NCI-H187 treated with DMSO at 0.1 percent for 48 hours (cell line): ENCODE data around the gene GPN2.

Experiments
- DNase-seq: peaks from one replicate; lab custom pipeline; 2025; lab: John Stamatoyannopoulos, UW

The GPN2 gene

GRCh38 chr1:26889551-26890466 is at the start of gene GPN2:
Gene GPN2 (minus strand): TSS chr1:26890283. CDS start chr1:26890096, 187 bp downstream.
- no peak for DNase-seq

GRCh38 chr1:26938659-26939025 is 48.6 kb upstream of the GPN2 start:
- no peak for DNase-seq

- no peak for DNase-seq
Measured at GRCh38 chr1:26938004-26938658, 48.0 kb upstream of the GPN2 start.

GRCh38 chr1:26936823-26937222 is 46.7 kb upstream of the GPN2 start:
- no peak for DNase-seq

GRCh38 chr1:26932531-26932930 is 42.4 kb upstream of the GPN2 start:
- no peak for DNase-seq

GRCh38 chr1:26923711-26924110 is 33.6 kb upstream of the GPN2 start:
- DNase-seq, result no peak

GRCh38 chr1:26922901-26923300 is 32.8 kb upstream of the GPN2 start:
- DNase-seq, result no peak

GRCh38 chr1:26922431-26922729 is 32.3 kb upstream of the GPN2 start:
- DNase-seq, result no peak

- DNase-seq, result peak; percentile 79
Measured at GRCh38 chr1:26921540-26922430, 31.7 kb upstream of the GPN2 start, which contains the start of gene NUDC. Gene NUDC (plus strand): TSS chr1:26921743. CDS start chr1:26921849, 106 bp downstream.

- DNase-seq, result no peak
Measured at GRCh38 chr1:26921126-26921539, 31.1 kb upstream of the GPN2 start.

GRCh38 chr1:26915204-26915842 is 25.2 kb upstream of the GPN2 start:
- DNase-seq, result no peak

GRCh38 chr1:26913754-26914619 is 23.9 kb upstream of the GPN2 start, which contains the start of gene NR0B2:
Gene NR0B2 (minus strand): TSS chr1:26913975. CDS start chr1:26913940, 35 bp downstream.
- peak; percentile 72 for DNase-seq

- DNase-seq, result no peak
Measured at GRCh38 chr1:26913389-26913753, 23.3 kb upstream of the GPN2 start.

GRCh38 chr1:26912147-26912490 is 22.0 kb upstream of the GPN2 start:
- DNase-seq, result no peak

GRCh38 chr1:26911399-26912146 is 21.5 kb upstream of the GPN2 start:
- DNase-seq, result no peak

- no peak for DNase-seq
Measured at GRCh38 chr1:26910343-26911160, 20.5 kb upstream of the GPN2 start.

- DNase-seq, result no peak
Measured at GRCh38 chr1:26909951-26910342, 19.9 kb upstream of the GPN2 start.

GRCh38 chr1:26907071-26907917 is 17.2 kb upstream of the GPN2 start:
- no peak for DNase-seq
